Coronary artery (tissue), 2 donors: Measurements from ENCODE around the gene STAG2.
"Not testable (repeated sequence)": the region's sequence is repeated elsewhere in the genome, so short reads cannot be mapped to it uniquely, and the experiment has no call there.

Experiments used
- DNase-seq: peaks from one replicate; pipeline ENCODE4 v3.0.0-alpha.2; 2017; ENCODE audit warnings: low spot score
- H3K27ac ChIP-seq, 2 donors: fragments of 200-600 bp; sonication (generic); one replicate each; pipeline ENCODE4 v1.5.1; 2016 to 2019
- H3K4me3 ChIP-seq: fragments of 200-600 bp; sonication (generic); 2 replicates; pipeline ENCODE4 v1.5.1; 2016; ENCODE audit warnings: mild to moderate bottlenecking, moderate library complexity
- TF ChIP-seq, protein P1 (sequence below): fragments of 200-600 bp; sonication (generic); IDR thresholded peaks from one replicate; pipeline ENCODE4 v1.5.1; 2019; ENCODE audit warnings: antibody characterized with exemption

STAG2 gene

DNA sequence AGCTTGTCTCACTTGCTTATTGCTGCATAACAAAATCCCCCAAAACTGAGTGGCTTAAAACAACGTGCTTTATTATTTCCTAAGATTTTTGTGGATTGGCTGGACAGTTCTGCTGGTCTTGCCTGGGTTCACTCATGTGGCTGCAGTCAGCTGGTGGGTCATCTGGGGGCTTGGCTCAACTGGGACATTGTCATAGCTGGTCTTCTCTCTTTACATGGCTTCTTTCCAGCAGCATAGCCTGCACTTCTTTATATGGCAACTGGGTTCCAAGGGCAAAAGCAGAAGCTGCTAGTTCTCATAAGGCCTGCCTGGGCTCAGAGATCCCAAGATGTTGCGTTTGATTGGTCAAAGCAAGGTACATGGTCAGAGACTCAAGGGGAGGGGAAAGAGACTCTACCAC, 33.7 kb upstream of the STAG2 start:
- TF ChIP-seq, protein P1, sequence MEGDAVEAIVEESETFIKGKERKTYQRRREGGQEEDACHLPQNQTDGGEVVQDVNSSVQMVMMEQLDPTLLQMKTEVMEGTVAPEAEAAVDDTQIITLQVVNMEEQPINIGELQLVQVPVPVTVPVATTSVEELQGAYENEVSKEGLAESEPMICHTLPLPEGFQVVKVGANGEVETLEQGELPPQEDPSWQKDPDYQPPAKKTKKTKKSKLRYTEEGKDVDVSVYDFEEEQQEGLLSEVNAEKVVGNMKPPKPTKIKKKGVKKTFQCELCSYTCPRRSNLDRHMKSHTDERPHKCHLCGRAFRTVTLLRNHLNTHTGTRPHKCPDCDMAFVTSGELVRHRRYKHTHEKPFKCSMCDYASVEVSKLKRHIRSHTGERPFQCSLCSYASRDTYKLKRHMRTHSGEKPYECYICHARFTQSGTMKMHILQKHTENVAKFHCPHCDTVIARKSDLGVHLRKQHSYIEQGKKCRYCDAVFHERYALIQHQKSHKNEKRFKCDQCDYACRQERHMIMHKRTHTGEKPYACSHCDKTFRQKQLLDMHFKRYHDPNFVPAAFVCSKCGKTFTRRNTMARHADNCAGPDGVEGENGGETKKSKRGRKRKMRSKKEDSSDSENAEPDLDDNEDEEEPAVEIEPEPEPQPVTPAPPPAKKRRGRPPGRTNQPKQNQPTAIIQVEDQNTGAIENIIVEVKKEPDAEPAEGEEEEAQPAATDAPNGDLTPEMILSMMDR, result no peak
- H3K4me3 ChIP-seq, result no peak overlapping the region
- H3K27ac ChIP-seq, result no peak overlapping the region
- DNase-seq, result no peak

DNA sequence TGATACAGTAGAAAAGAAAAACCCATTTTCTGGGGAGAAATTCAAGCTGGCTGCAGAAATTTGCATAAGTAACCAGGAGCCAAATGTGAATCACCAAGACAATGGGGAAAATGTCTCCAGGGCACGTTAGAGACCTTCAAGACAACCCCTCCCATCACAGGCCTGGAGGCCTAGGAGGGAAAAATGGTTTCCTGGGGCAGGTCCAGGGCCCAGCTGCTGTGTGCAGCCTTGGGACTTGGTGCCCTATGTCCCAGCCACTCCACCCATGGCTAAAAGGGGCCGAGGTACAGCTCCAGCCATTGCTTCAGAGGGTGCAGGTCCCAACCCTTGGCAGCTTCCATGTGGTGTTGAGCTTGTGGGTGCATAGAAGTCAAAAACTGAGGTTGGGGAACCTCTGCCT, 29.5 kb upstream of the STAG2 start:
- DNase-seq, H3K4me3 ChIP-seq: not testable (repeated sequence)

DNA sequence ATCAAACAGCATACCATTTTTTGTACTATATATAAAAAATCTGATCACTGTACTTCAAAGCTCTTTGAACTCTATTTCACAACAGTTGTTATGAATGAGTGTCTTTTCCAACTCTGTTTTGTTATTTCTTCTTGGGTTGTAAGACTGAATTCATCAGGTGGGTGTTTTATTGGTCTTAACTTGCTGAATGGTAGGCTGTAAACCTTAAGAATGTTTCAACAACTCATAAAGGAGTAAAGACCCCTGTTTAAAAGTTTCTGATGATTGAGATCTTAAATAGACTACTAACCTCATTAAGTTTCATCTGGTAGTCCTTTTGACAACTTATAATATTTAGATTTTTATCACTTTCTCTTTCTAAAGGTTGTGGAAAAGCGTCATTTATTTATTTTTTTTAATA, 18.4 kb upstream of the STAG2 start:
- DNase-seq, result no peak

More for the DNA sequence above, 29.5 kb upstream of the STAG2 start:
- H3K27ac ChIP-seq, result not testable (repeated sequence)

DNA sequence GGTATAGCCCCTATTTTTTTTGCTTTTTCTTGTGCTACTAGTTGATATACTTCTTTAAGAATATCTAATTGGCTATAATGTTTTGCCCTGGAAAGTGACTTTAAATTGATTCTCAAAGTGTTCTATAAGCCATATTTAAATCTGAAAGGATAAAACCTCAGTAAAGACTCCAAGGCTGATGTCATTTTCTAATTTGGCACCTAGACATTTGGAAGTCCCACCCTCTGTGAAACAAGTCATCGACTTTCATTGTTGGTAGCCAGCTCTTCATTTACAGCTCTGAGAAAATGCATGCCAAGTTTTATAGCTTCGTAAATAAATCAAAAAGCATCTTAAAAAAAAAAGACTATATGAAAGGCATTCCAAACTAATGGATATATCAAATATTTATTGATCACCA, 18.0 kb upstream of the STAG2 start:
- no peak overlapping the region for H3K27ac ChIP-seq
- no peak for DNase-seq
- TF ChIP-seq, protein P1, result no peak
- no peak overlapping the region for H3K4me3 ChIP-seq

More for the DNA sequence above, 18.4 kb upstream of the STAG2 start:
- Histone ChIP-seq H3K27ac (no peak overlapping the region), H3K4me3 (no peak overlapping the region)
- TF ChIP-seq, protein P1, result no peak

DNA sequence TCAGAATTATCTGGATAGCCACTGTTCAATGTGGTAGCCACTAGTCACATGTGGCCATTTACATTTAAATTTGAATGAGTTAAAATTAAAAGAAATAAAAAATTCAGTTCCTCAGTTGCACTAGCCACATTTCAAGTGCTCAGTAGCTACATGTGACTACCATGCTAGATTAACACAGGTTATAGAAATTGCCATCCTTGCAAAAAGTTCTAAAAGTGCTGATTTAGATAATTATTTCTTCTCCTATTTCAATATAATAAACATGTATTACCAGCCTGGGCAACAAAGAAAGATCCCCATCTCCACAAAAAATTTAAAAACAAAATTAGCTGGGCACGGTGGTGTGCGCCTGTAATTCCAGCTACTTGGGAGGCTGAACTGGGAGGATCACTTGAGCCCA, 11.7 kb upstream of the STAG2 start:
- no peak overlapping the region for H3K27ac ChIP-seq

DNA sequence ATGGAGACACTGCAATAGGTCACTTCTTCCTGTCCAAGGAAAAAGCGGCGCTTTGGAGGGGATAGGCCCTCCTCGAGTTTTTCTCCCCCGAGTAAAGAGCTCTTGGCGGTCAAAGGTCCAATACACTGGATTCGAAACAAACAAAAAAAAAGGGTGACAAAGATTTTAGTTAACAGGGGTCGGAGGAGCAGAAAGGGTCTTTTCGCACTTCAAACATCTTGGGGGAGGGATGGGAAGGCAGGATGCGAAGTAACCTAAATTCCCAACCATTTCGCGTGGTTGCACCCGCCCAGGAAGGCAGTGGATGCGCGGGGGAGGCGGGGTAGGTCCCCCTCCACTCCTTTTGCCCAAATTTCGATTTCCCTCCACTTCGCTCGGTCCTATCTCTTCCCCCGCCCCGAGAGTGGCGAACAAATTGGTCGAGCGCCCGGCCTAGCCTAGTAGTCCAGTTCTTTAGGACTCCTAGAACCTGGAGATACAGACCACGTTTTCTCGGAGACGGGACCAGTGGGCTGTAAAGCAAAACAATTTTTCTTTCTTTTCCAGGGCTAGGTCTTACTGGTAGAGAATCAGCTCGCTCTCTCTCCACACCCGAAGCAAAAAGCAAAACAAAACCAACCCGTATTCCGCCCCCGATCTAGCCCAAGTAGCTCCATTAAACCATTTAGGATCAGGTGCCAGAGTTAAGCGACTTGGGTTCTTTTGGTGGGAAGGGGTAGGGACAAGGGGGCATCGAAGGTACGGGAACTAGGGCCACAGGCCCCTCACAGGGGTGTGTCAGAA, 2.0 kb upstream of the STAG2 start:
- H3K27ac ChIP-seq, result peak overlapping the region; percentile 92 to 96
- peak; percentile 80 for DNase-seq
- peak overlapping the region; percentile 75 for H3K4me3 ChIP-seq
- TF ChIP-seq, protein P1, result no peak

More for the DNA sequence above, 11.7 kb upstream of the STAG2 start:
- no peak overlapping the region for H3K4me3 ChIP-seq
- TF ChIP-seq, protein P1, result no peak
- no peak for DNase-seq

DNA sequence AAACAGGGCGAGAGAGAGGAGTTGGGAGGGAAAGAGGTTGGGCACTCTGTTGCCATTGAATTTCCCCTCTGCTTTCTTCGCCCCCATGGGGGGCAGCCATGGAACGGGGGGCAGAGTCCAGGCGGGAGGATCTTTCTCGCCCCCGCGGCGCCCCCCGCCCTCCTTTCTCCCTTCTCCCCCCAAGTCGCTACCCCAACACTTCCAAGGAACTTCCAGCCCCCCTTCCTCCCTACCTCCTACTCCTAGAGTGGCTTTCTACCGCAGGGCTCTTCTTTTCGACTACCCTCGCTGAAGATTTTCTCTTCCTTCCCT, 594 bp upstream of the STAG2 start:
- peak overlapping the region; percentile 97 to 98 for H3K27ac ChIP-seq
- TF ChIP-seq, protein P1, result no peak
- H3K4me3 ChIP-seq, result peak overlapping the region; percentile 79
- no peak for DNase-seq
